ENCODE results near the gene THAP6. TPM values are rescaled to one million over a fixed set of nuclear protein-coding genes. Genes with fewer than 3 reads are reported as not detected.
"Not testable (repeated sequence)": the region's sequence is repeated elsewhere in the genome, so short reads cannot be mapped to it uniquely, and the experiment has no call there.

The THAP6 gene
- total RNA-seq, 2 donors from 2014 or later, result 13.7 to 25.0 TPM

GRCh38 chr4:75530556-75531322, 16.5 kb downstream of the THAP6 start:
- no peaks in the 10 kb centered on the region for H3K27me3 Mint-ChIP-seq (ENCODE audit: insufficient read depth)
- no peaks in the 10 kb centered on the region for H3K27me3 ChIP-seq (ENCODE audit: control insufficient read depth, insufficient read depth, low read length, poor library complexity, severe bottlenecking)
- TF ChIP-seq, protein P1, sequence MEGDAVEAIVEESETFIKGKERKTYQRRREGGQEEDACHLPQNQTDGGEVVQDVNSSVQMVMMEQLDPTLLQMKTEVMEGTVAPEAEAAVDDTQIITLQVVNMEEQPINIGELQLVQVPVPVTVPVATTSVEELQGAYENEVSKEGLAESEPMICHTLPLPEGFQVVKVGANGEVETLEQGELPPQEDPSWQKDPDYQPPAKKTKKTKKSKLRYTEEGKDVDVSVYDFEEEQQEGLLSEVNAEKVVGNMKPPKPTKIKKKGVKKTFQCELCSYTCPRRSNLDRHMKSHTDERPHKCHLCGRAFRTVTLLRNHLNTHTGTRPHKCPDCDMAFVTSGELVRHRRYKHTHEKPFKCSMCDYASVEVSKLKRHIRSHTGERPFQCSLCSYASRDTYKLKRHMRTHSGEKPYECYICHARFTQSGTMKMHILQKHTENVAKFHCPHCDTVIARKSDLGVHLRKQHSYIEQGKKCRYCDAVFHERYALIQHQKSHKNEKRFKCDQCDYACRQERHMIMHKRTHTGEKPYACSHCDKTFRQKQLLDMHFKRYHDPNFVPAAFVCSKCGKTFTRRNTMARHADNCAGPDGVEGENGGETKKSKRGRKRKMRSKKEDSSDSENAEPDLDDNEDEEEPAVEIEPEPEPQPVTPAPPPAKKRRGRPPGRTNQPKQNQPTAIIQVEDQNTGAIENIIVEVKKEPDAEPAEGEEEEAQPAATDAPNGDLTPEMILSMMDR (conservative IDR thresholded peaks at IDR 0.05), result no peak
- no peak for DNase-seq
- H3K27ac Mint-ChIP-seq, result no peak overlapping the region
- H3K9ac ChIP-seq (ENCODE audit: extremely low read depth, low read length, poor library complexity, severe bottlenecking), result no peak overlapping the region
- H3K36me3 ChIP-seq (ENCODE audit: control insufficient read depth, insufficient read depth, low read length), result peaks cover 51% of the 10 kb centered on the region
- H3K4me3 Mint-ChIP-seq, result no peak overlapping the region
- WGBS, 2 experiments (ENCODE audit: insufficient coverage in 1 of 2, insufficient read length in 1 of 2), result 89 to 92% methylated on average over 2 of the region's 2 CpGs
- no peaks in the 10 kb centered on the region for H3K4me1 ChIP-seq (ENCODE audit: control insufficient read depth, insufficient read depth, low read length)
- no peaks in the 10 kb centered on the region for H3K4me1 Mint-ChIP-seq
- H3K4me3 ChIP-seq (ENCODE audit: low read length), result no peak overlapping the region
- peaks cover 76% of the 10 kb centered on the region for H3K36me3 Mint-ChIP-seq (ENCODE audit: low read depth)
- no peak overlapping the region for H3K27ac ChIP-seq (ENCODE audit: low read depth, low read length)
- peaks cover 17% of the 10 kb centered on the region for H3K9me3 ChIP-seq (ENCODE audit: control insufficient read depth, low read length)
- peaks cover 40% of the 10 kb centered on the region for H3K9me3 Mint-ChIP-seq

DNA sequence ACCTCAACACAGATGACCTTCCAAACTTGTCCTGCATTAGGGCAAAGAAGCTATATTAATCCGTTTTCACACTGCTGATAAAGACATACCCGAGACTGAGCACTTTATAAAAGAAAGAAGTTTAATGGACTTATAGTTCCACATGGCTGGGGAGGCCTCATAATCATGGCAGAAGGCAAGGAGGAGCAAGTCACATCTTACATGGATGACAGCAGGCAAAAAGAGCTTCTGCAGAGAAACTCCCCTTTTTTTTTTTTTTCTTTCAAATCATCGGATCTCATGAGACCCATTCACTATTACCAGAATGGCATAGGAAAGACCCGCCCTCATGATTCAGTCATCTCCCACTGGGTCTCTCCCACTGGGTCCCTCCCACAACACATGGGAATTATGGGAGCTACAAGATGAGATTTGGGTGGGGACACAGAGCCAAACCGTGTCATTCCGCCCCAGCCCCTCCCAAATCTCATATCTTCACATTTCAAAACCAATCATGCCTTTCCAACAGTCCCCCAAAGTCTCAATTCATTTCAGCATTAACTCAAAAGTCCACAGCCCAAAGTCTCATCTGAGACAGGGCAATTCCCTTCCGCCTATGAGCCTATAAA, 17.4 kb downstream of the THAP6 start:
- H3K9ac ChIP-seq (ENCODE audit: extremely low read depth, low read length, poor library complexity, severe bottlenecking); H3K4me1 ChIP-seq (ENCODE audit: control insufficient read depth, insufficient read depth, low read length); H3K4me3 ChIP-seq (ENCODE audit: low read length); DNase-seq; H3K27me3 ChIP-seq (ENCODE audit: control insufficient read depth, insufficient read depth, low read length, poor library complexity, severe bottlenecking); H3K27me3 Mint-ChIP-seq (ENCODE audit: insufficient read depth); H3K27ac ChIP-seq (ENCODE audit: low read depth, low read length); H3K4me1 Mint-ChIP-seq; H3K4me3 Mint-ChIP-seq; H3K27ac Mint-ChIP-seq: not testable (repeated sequence)
- Mint-ChIP-seq H3K36me3 (ENCODE audit: low read depth) (peaks cover 75% of the 10 kb centered on the region), H3K9me3 (peaks cover 40% of the 10 kb centered on the region)
- WGBS, 2 experiments (ENCODE audit: insufficient coverage in 1 of 2, insufficient read length in 1 of 2), result 45 to 65% methylated on average over 4 to 7 of the region's 7 CpGs
- peaks cover 17% of the 10 kb centered on the region for H3K9me3 ChIP-seq (ENCODE audit: control insufficient read depth, low read length)
- peaks cover 44% of the 10 kb centered on the region for H3K36me3 ChIP-seq (ENCODE audit: control insufficient read depth, insufficient read depth, low read length)

- not testable (repeated sequence) for H3K27me3 Mint-ChIP-seq (ENCODE audit: insufficient read depth); DNase-seq; H3K27me3 ChIP-seq (ENCODE audit: control insufficient read depth, insufficient read depth, low read length, poor library complexity, severe bottlenecking); H3K4me1 Mint-ChIP-seq; H3K9ac ChIP-seq (ENCODE audit: extremely low read depth, low read length, poor library complexity, severe bottlenecking); H3K27ac ChIP-seq (ENCODE audit: low read depth, low read length); H3K4me3 ChIP-seq (ENCODE audit: low read length); H3K4me1 ChIP-seq (ENCODE audit: control insufficient read depth, insufficient read depth, low read length); H3K27ac Mint-ChIP-seq; H3K4me3 Mint-ChIP-seq
- H3K9me3 ChIP-seq (ENCODE audit: control insufficient read depth, low read length), result peaks cover 17% of the 10 kb centered on the region
- peaks cover 27% of the 10 kb centered on the region for H3K36me3 ChIP-seq (ENCODE audit: control insufficient read depth, insufficient read depth, low read length)
- H3K36me3 Mint-ChIP-seq (ENCODE audit: low read depth), result peaks cover 64% of the 10 kb centered on the region
- WGBS, 2 experiments (ENCODE audit: insufficient coverage in 1 of 2, insufficient read length in 1 of 2), result 93 to 98% methylated on average over 4 of the region's 4 CpGs
- H3K9me3 Mint-ChIP-seq, result peaks cover 40% of the 10 kb centered on the region
Observed at GRCh38 chr4:75533339-75533887, 19.1 kb downstream of the THAP6 start.

- peaks cover 63% of the 10 kb centered on the region for H3K36me3 Mint-ChIP-seq (ENCODE audit: low read depth)
- H3K27me3 Mint-ChIP-seq (ENCODE audit: insufficient read depth), result not testable (repeated sequence)
Observed at GRCh38 chr4:75533926-75534325, 19.7 kb downstream of the THAP6 start.

GRCh38 chr4:75537308-75537707, 23.0 kb downstream of the THAP6 start:
- H3K27ac Mint-ChIP-seq; H3K27ac ChIP-seq (ENCODE audit: low read depth, low read length); H3K4me1 Mint-ChIP-seq; H3K4me3 ChIP-seq (ENCODE audit: low read length); H3K4me1 ChIP-seq (ENCODE audit: control insufficient read depth, insufficient read depth, low read length); H3K27me3 Mint-ChIP-seq (ENCODE audit: insufficient read depth); H3K9me3 ChIP-seq (ENCODE audit: control insufficient read depth, low read length); H3K4me3 Mint-ChIP-seq; H3K36me3 ChIP-seq (ENCODE audit: control insufficient read depth, insufficient read depth, low read length); H3K27me3 ChIP-seq (ENCODE audit: control insufficient read depth, insufficient read depth, low read length, poor library complexity, severe bottlenecking); DNase-seq; H3K9ac ChIP-seq (ENCODE audit: extremely low read depth, low read length, poor library complexity, severe bottlenecking): not testable (repeated sequence)
- 94 to 97% methylated on average over 4 to 6 of the region's 6 CpGs for WGBS, 2 experiments (ENCODE audit: insufficient coverage in 1 of 2, insufficient read length in 1 of 2)
- peaks cover 33% of the 10 kb centered on the region for H3K36me3 Mint-ChIP-seq (ENCODE audit: low read depth)
- peaks cover 28% of the 10 kb centered on the region for H3K9me3 Mint-ChIP-seq

More at GRCh38 chr4:75533926-75534325, 19.7 kb downstream of the THAP6 start:
- not testable (repeated sequence) for H3K27ac Mint-ChIP-seq; H3K4me1 Mint-ChIP-seq; H3K4me3 Mint-ChIP-seq; H3K4me3 ChIP-seq (ENCODE audit: low read length); H3K27ac ChIP-seq (ENCODE audit: low read depth, low read length); DNase-seq; H3K9ac ChIP-seq (ENCODE audit: extremely low read depth, low read length, poor library complexity, severe bottlenecking); H3K4me1 ChIP-seq (ENCODE audit: control insufficient read depth, insufficient read depth, low read length); H3K27me3 ChIP-seq (ENCODE audit: control insufficient read depth, insufficient read depth, low read length, poor library complexity, severe bottlenecking)
- peaks cover 23% of the 10 kb centered on the region for H3K36me3 ChIP-seq (ENCODE audit: control insufficient read depth, insufficient read depth, low read length)
- peaks cover 40% of the 10 kb centered on the region for H3K9me3 Mint-ChIP-seq
- H3K9me3 ChIP-seq (ENCODE audit: control insufficient read depth, low read length), result peaks cover 17% of the 10 kb centered on the region

All from endodermal cell (in vitro differentiated cells).